Measurements from ENCODE around the gene NCOA5.

GRCh38 chr20:46112430-46113112 is 22.8 kb upstream of the NCOA5 start:
- TF ChIP-seq TAF1 (IDR thresholded peaks at IDR 0.05; ENCODE audit: low read depth, low read length) (no peak), POLR2AphosphoS5 (IDR thresholded peaks at IDR 0.05; ENCODE audit: low read depth, low read length) (no peak)
